ENCODE data around the gene ARSB. TPM values are rescaled to one million over a fixed set of nuclear protein-coding genes. Genes with fewer than 3 reads are reported as not detected.
"Not testable (repeated sequence)": the region's sequence is repeated elsewhere in the genome, so short reads cannot be mapped to it uniquely, and the experiment has no call there.

The ARSB gene
- total RNA-seq, 1 donor from 2014 or later, result 23.5 TPM

DNA sequence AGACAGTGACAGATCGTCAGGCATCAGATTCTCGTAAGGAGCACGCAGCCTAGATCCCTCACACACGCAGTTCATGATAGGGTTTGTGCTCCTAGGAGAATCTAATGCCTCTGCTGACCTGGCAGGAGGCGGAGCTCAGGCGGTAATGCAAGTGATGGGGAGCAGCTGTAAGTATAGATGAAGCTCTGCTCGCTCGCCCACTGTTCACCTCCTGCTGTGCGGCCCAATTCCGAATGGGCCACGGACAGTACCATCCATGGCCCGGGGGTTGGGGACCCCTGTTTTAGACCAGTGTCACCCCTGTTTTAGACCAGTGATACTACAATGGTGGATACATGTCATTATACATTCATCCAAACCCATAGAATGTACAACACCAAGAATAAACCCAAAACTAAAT is 4.0 kb upstream of the ARSB start:
- no peak overlapping the region for H3K27ac Mint-ChIP-seq (ENCODE audit: unreplicated experiment)
- DNase-seq, result no peak
- TF ChIP-seq, protein P1, sequence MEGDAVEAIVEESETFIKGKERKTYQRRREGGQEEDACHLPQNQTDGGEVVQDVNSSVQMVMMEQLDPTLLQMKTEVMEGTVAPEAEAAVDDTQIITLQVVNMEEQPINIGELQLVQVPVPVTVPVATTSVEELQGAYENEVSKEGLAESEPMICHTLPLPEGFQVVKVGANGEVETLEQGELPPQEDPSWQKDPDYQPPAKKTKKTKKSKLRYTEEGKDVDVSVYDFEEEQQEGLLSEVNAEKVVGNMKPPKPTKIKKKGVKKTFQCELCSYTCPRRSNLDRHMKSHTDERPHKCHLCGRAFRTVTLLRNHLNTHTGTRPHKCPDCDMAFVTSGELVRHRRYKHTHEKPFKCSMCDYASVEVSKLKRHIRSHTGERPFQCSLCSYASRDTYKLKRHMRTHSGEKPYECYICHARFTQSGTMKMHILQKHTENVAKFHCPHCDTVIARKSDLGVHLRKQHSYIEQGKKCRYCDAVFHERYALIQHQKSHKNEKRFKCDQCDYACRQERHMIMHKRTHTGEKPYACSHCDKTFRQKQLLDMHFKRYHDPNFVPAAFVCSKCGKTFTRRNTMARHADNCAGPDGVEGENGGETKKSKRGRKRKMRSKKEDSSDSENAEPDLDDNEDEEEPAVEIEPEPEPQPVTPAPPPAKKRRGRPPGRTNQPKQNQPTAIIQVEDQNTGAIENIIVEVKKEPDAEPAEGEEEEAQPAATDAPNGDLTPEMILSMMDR (IDR thresholded peaks at IDR 0.05; ENCODE audit: partially characterized antibody, unreplicated experiment), result no peak
- H3K36me3 Mint-ChIP-seq (ENCODE audit: unreplicated experiment), result no peaks in the 10 kb centered on the region
- peaks cover 2% of the 10 kb centered on the region for H3K4me1 Mint-ChIP-seq (ENCODE audit: low read depth, unreplicated experiment)
- H3K27me3 Mint-ChIP-seq (ENCODE audit: unreplicated experiment), result peaks cover 9% of the 10 kb centered on the region
- peaks cover 11% of the 10 kb centered on the region for H3K9me3 Mint-ChIP-seq (ENCODE audit: unreplicated experiment)
- no peak overlapping the region for H3K4me3 Mint-ChIP-seq (ENCODE audit: unreplicated experiment)

DNA sequence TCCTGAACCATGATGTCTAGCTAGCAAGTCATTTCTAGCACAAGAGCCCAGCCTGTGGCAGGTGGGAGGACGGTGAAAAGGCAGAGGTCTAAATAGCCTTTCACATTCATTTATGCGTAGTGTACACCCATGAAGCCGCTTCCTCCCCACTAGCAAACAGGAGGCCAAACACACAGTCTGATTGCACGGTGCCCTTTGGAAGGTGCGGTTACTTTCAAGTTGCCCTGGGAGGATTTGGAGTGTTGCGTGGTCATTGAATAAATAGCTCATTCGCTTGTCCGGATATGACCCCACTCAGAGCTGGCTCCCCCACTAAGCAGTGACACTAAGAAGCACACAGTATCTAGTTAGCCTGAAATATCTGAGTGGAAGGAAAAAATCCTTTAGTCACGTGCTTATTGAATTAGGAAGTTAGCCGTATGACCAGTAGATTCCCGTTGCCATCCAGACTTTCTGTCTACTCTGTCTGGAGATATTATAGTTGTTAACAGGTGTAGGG is 664 bp upstream of the ARSB start:
- Mint-ChIP-seq H3K4me3 (ENCODE audit: unreplicated experiment) (peak overlapping the region; percentile 97), H3K9me3 (ENCODE audit: unreplicated experiment) (peaks cover 12% of the 10 kb centered on the region), H3K27ac (ENCODE audit: unreplicated experiment) (peak overlapping the region; percentile 97), H3K36me3 (ENCODE audit: unreplicated experiment) (no peaks in the 10 kb centered on the region), H3K27me3 (ENCODE audit: unreplicated experiment) (peaks cover 11% of the 10 kb centered on the region), H3K4me1 (ENCODE audit: low read depth, unreplicated experiment) (peaks cover 10% of the 10 kb centered on the region)
- peak; percentile 24 for DNase-seq
- TF ChIP-seq, protein P1 (IDR thresholded peaks at IDR 0.05; ENCODE audit: partially characterized antibody, unreplicated experiment), result no peak

DNA sequence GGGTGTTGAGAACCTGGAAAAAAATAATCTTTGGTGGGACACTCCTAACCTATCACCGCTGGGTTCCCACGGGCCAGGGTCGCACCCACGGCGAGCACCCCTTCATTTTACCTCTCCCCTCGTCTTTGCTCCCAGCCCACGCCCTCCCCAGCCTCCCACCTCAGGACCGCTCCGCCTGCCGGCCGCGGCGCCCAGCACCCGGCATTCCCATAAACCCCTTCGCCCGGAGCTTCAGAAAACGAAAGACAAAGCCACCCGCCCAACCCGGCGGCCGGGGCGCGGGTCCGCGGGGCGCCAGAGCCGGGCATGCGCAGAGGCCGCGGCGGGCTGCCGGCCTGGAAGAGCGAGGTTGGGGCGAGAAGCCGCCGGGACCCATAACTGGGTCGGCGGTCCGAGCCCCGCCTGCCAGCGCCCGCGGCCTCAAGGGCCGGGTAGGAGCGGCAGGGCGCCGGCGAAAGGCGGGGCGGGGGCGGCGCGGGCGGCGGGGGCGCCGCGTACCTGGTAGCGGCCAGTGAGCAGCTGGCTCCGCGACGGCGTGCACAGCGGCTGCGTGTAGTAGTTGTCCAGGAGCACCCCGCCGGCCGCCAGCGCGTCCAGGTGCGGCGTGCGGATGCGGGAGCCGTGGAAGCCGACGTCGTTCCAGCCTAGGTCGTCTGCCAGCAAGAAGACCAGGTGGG is 533 bp downstream of the ARSB start:
- Mint-ChIP-seq H3K27ac (ENCODE audit: unreplicated experiment) (peak overlapping the region; percentile 93), H3K4me1 (ENCODE audit: low read depth, unreplicated experiment) (peaks cover 10% of the 10 kb centered on the region), H3K36me3 (ENCODE audit: unreplicated experiment) (no peaks in the 10 kb centered on the region), H3K9me3 (ENCODE audit: unreplicated experiment) (peaks cover 12% of the 10 kb centered on the region), H3K4me3 (ENCODE audit: unreplicated experiment) (peak overlapping the region; percentile 88), H3K27me3 (ENCODE audit: unreplicated experiment) (peaks cover 11% of the 10 kb centered on the region)
- TF ChIP-seq, protein P1 (IDR thresholded peaks at IDR 0.05; ENCODE audit: partially characterized antibody, unreplicated experiment), result peak; percentile 26
- peak; percentile 90 for DNase-seq

DNA sequence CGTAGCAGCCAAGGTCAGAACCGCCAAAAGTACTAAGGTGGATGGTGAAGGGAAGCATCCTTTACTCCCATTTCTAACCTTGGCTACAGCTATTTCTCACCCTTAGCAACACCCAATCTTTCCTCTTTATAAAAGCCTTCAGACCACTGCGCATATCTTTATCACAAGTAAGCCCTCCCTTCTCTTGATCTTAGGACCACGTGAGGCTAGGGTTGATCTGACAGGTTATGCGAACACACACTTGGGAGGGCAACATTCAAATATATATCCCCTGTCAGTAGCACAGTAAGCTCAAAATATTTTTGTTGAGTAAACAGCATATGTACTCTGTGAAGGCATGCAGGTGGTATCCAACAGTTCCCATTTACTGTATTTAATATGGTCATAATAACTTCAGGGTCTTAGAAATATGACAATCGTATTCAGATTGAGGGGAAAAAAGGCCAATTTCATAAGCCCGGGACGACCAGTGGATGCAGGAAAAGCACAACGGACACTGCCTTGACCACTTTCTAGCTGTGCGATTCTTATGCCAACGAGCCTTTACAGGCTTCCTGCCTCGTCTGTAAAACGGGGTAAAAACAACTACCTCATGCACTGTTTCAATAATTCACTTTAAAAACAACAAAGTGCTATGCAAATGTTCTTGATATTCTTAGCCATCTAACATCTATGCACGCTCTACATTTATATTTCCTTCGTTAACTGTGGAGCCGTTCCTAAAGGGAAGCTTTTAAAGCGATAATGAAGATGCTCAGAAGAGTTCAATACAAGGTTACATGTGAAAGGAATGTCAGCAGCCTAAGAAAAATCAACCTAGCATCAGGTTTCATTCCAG is 1.3 kb downstream of the ARSB start:
- H3K36me3 Mint-ChIP-seq (ENCODE audit: unreplicated experiment), result no peaks in the 10 kb centered on the region
- peak overlapping the region; percentile 88 for H3K4me3 Mint-ChIP-seq (ENCODE audit: unreplicated experiment)
- H3K9me3 Mint-ChIP-seq (ENCODE audit: unreplicated experiment), result peaks cover 12% of the 10 kb centered on the region
- TF ChIP-seq, protein P1 (IDR thresholded peaks at IDR 0.05; ENCODE audit: partially characterized antibody, unreplicated experiment), result no peak
- H3K4me1 Mint-ChIP-seq (ENCODE audit: low read depth, unreplicated experiment), result peaks cover 10% of the 10 kb centered on the region
- no peak for DNase-seq
- peaks cover 11% of the 10 kb centered on the region for H3K27me3 Mint-ChIP-seq (ENCODE audit: unreplicated experiment)
- H3K27ac Mint-ChIP-seq (ENCODE audit: unreplicated experiment), result peak overlapping the region; percentile 93

DNA sequence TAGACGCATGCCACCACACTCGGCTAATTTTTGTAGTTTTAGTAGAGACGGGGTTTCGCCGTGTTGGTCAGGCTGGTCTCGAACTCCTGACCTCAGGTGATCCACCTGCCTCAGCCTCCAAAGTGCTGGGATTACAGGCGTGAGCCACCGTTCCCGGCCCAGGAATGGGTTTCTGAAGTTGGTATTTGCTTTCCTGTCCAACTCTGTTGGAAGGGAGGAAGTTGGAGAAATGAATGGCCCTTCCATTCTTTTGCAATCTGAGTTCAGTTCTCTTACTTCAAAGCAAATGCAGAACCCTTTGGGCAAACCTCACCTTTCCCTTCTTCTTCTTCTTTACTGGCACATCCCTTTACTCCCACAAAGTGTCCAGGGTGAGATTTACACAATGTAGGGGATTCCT is 1.9 kb downstream of the ARSB start:
- Mint-ChIP-seq H3K27me3 (ENCODE audit: unreplicated experiment) (peaks cover 11% of the 10 kb centered on the region), H3K9me3 (ENCODE audit: unreplicated experiment) (peaks cover 12% of the 10 kb centered on the region), H3K4me1 (ENCODE audit: low read depth, unreplicated experiment) (peaks cover 10% of the 10 kb centered on the region), H3K27ac (ENCODE audit: unreplicated experiment) (peak overlapping the region; percentile 64), H3K4me3 (ENCODE audit: unreplicated experiment) (peak overlapping the region; percentile 88)
- H3K36me3 Mint-ChIP-seq (ENCODE audit: unreplicated experiment); DNase-seq: not testable (repeated sequence)
